ENCODE data around the gene CEACAM1.
"Not testable (repeated sequence)": the region's sequence is repeated elsewhere in the genome, so short reads cannot be mapped to it uniquely, and the experiment has no call there.

The CEACAM1 gene

GRCh38 chr19:42515241-42515832 lies 12.9 kb downstream of the CEACAM1 start:
- DNase-seq (ENCODE audit: low read depth) = no peak
- H3K4me3 ChIP-seq (ENCODE audit: low read depth, low read length) = no peak overlapping the region

GRCh38 chr19:42514449-42514848 lies 13.8 kb downstream of the CEACAM1 start:
- DNase-seq (ENCODE audit: low read depth) = no peak
- H3K4me3 ChIP-seq (ENCODE audit: low read depth, low read length) = no peak overlapping the region

- no peak for DNase-seq (ENCODE audit: low read depth)
- H3K4me3 ChIP-seq (ENCODE audit: low read depth, low read length) = no peak overlapping the region
These were observed 15.5 kb downstream of the CEACAM1 start for GRCh38 chr19:42512743-42513304.

GRCh38 chr19:42512130-42512636 lies 16.1 kb downstream of the CEACAM1 start:
- no peak for DNase-seq (ENCODE audit: low read depth)
- no peak overlapping the region for H3K4me3 ChIP-seq (ENCODE audit: low read depth, low read length)

- no peak overlapping the region for H3K4me3 ChIP-seq (ENCODE audit: low read depth, low read length)
- DNase-seq (ENCODE audit: low read depth) = no peak
These were observed 16.9 kb downstream of the CEACAM1 start for GRCh38 chr19:42511340-42511739.

GRCh38 chr19:42508892-42509444 lies 19.3 kb downstream of the CEACAM1 start:
- no peak overlapping the region for H3K4me3 ChIP-seq (ENCODE audit: low read depth, low read length)

GRCh38 chr19:42505066-42505465 lies 23.2 kb downstream of the CEACAM1 start:
- DNase-seq (ENCODE audit: low read depth) = no peak

More at GRCh38 chr19:42508892-42509444, 19.3 kb downstream of the CEACAM1 start:
- DNase-seq (ENCODE audit: low read depth) = no peak

GRCh38 chr19:42501733-42502132 lies 26.5 kb downstream of the CEACAM1 start:
- no peak overlapping the region for H3K4me3 ChIP-seq (ENCODE audit: low read depth, low read length)
- DNase-seq (ENCODE audit: low read depth) = no peak

More at GRCh38 chr19:42505066-42505465, 23.2 kb downstream of the CEACAM1 start:
- no peak overlapping the region for H3K4me3 ChIP-seq (ENCODE audit: low read depth, low read length)

- DNase-seq (ENCODE audit: low read depth); H3K4me3 ChIP-seq (ENCODE audit: low read depth, low read length): not testable (repeated sequence)
These were observed 27.0 kb downstream of the CEACAM1 start for GRCh38 chr19:42501243-42501642.

GRCh38 chr19:42498169-42498757 lies 30.0 kb downstream of the CEACAM1 start:
- H3K4me3 ChIP-seq (ENCODE audit: low read depth, low read length) = no peak overlapping the region
- no peak for DNase-seq (ENCODE audit: low read depth)

- no peak for DNase-seq (ENCODE audit: low read depth)
- H3K4me3 ChIP-seq (ENCODE audit: low read depth, low read length) = no peak overlapping the region
These were observed 30.7 kb downstream of the CEACAM1 start for GRCh38 chr19:42497492-42498168.

- no peak for DNase-seq (ENCODE audit: low read depth)
These were observed 31.7 kb downstream of the CEACAM1 start for GRCh38 chr19:42496460-42497133.

GRCh38 chr19:42495663-42496062 lies 32.6 kb downstream of the CEACAM1 start:
- no peak overlapping the region for H3K4me3 ChIP-seq (ENCODE audit: low read depth, low read length)
- no peak for DNase-seq (ENCODE audit: low read depth)

More at GRCh38 chr19:42496460-42497133, 31.7 kb downstream of the CEACAM1 start:
- H3K4me3 ChIP-seq (ENCODE audit: low read depth, low read length) = no peak overlapping the region

GRCh38 chr19:42494321-42494720 lies 34.0 kb downstream of the CEACAM1 start:
- H3K4me3 ChIP-seq (ENCODE audit: low read depth, low read length) = no peak overlapping the region
- no peak for DNase-seq (ENCODE audit: low read depth)

- no peak for DNase-seq (ENCODE audit: low read depth)
- no peak overlapping the region for H3K4me3 ChIP-seq (ENCODE audit: low read depth, low read length)
These were observed 39.3 kb downstream of the CEACAM1 start for GRCh38 chr19:42488783-42489521.

- no peak for DNase-seq (ENCODE audit: low read depth)
- H3K4me3 ChIP-seq (ENCODE audit: low read depth, low read length) = no peak overlapping the region
These were observed 40.5 kb downstream of the CEACAM1 start for GRCh38 chr19:42487798-42488178.

- DNase-seq (ENCODE audit: low read depth) = no peak
- no peak overlapping the region for H3K4me3 ChIP-seq (ENCODE audit: low read depth, low read length)
These were observed 41.1 kb downstream of the CEACAM1 start for GRCh38 chr19:42487032-42487797.

GRCh38 chr19:42485036-42485435 lies 43.2 kb downstream of the CEACAM1 start:
- H3K4me3 ChIP-seq (ENCODE audit: low read depth, low read length) = not testable (repeated sequence)

More at GRCh38 chr19:42485036-42485435, 43.2 kb downstream of the CEACAM1 start:
- DNase-seq (ENCODE audit: low read depth) = not testable (repeated sequence)
